ENCODE data around the gene EOLA1. TPM values are rescaled to one million over a fixed set of nuclear protein-coding genes. Genes with fewer than 3 reads are reported as not detected.
"Not testable (repeated sequence)": the region's sequence is repeated elsewhere in the genome, so short reads cannot be mapped to it uniquely, and the experiment has no call there.

EOLA1 gene
- polyA plus RNA-seq, 2 donors, result 11.1 to 13.0 TPM

- Histone ChIP-seq H3K4me3 (ENCODE audit: low read depth in 1 of 2, low read length in 2 of 2) (no peak overlapping the region), H3K27me3 (ENCODE audit: control insufficient read depth in 1 of 2, insufficient read depth in 2 of 2, low read length in 2 of 2) (no peaks in the 10 kb centered on the region), H3K9me3 (ENCODE audit: control insufficient read depth in 2 of 2, insufficient read depth in 1 of 2, low read depth in 1 of 2, low read length in 1 of 2) (no peaks in the 10 kb centered on the region), H3K27ac (ENCODE audit: low read depth in 2 of 2, low read length in 1 of 2) (no peak overlapping the region), H3K36me3 (ENCODE audit: control insufficient read depth in 2 of 2, insufficient read depth in 2 of 2, low read length in 1 of 2) (peaks cover 5 to 20% of the 10 kb centered on the region in 2 donors), H3K4me1 (ENCODE audit: control insufficient read depth in 2 of 2, insufficient read depth in 2 of 2, low read length in 1 of 2) (peaks cover 0 to 6% of the 10 kb centered on the region in 2 donors)
- WGBS, 2 donors, result 78% methylated on average over 5 of the region's 5 CpGs
Observed at GRCh38 chrX:149499766-149500165, 41.0 kb upstream of the EOLA1 start.

- H3K4me3 ChIP-seq (ENCODE audit: low read depth in 1 of 2, low read length in 2 of 2); H3K9me3 ChIP-seq (ENCODE audit: control insufficient read depth in 2 of 2, insufficient read depth in 1 of 2, low read depth in 1 of 2, low read length in 1 of 2); H3K4me1 ChIP-seq (ENCODE audit: control insufficient read depth in 2 of 2, insufficient read depth in 2 of 2, low read length in 1 of 2); H3K27ac ChIP-seq (ENCODE audit: low read depth in 2 of 2, low read length in 1 of 2); H3K27me3 ChIP-seq (ENCODE audit: control insufficient read depth in 1 of 2, insufficient read depth in 2 of 2, low read length in 2 of 2): not testable (repeated sequence)
- peaks cover 0 to 13% of the 10 kb centered on the region in 2 donors for H3K36me3 ChIP-seq (ENCODE audit: control insufficient read depth in 2 of 2, insufficient read depth in 2 of 2, low read length in 1 of 2)
- 50 to 71% methylated on average over 5 of the region's 5 CpGs for WGBS, 2 donors
Observed at GRCh38 chrX:149502923-149503322, 37.9 kb upstream of the EOLA1 start.

- H3K9me3 ChIP-seq (ENCODE audit: control insufficient read depth in 2 of 2, insufficient read depth in 1 of 2, low read depth in 1 of 2, low read length in 1 of 2); H3K27me3 ChIP-seq (ENCODE audit: control insufficient read depth in 1 of 2, insufficient read depth in 2 of 2, low read length in 2 of 2); H3K27ac ChIP-seq (ENCODE audit: low read depth in 2 of 2, low read length in 1 of 2); H3K4me1 ChIP-seq (ENCODE audit: control insufficient read depth in 2 of 2, insufficient read depth in 2 of 2, low read length in 1 of 2); H3K4me3 ChIP-seq (ENCODE audit: low read depth in 1 of 2, low read length in 2 of 2): not testable (repeated sequence)
- 19% methylated on average over 5 of the region's 10 CpGs; no CpG with 5 or more reads in 1 of the 2 donors for WGBS, 2 donors
- peaks cover 0 to 11% of the 10 kb centered on the region in 2 donors for H3K36me3 ChIP-seq (ENCODE audit: control insufficient read depth in 2 of 2, insufficient read depth in 2 of 2, low read length in 1 of 2)
Observed at GRCh38 chrX:149503446-149503845, 37.4 kb upstream of the EOLA1 start.

GRCh38 chrX:149504226-149504914 is 36.4 kb upstream of the EOLA1 start:
- H3K4me1 ChIP-seq (ENCODE audit: control insufficient read depth in 2 of 2, insufficient read depth in 2 of 2, low read length in 1 of 2), result peaks cover 0 to 3% of the 10 kb centered on the region in 2 donors
- 33 to 44% methylated on average over 10 of the region's 10 CpGs for WGBS, 2 donors
- H3K27ac ChIP-seq (ENCODE audit: low read depth in 2 of 2, low read length in 1 of 2), result peak overlapping the region; percentile 93 to 94
- no peaks in the 10 kb centered on the region for H3K27me3 ChIP-seq (ENCODE audit: control insufficient read depth in 1 of 2, insufficient read depth in 2 of 2, low read length in 2 of 2)
- peak overlapping the region; percentile 53 to 75 for H3K4me3 ChIP-seq (ENCODE audit: low read depth in 1 of 2, low read length in 2 of 2)
- no peaks in the 10 kb centered on the region for H3K9me3 ChIP-seq (ENCODE audit: control insufficient read depth in 2 of 2, insufficient read depth in 1 of 2, low read depth in 1 of 2, low read length in 1 of 2)
- peaks cover 0 to 11% of the 10 kb centered on the region in 2 donors for H3K36me3 ChIP-seq (ENCODE audit: control insufficient read depth in 2 of 2, insufficient read depth in 2 of 2, low read length in 1 of 2)

GRCh38 chrX:149504915-149505651 is 35.7 kb upstream of the EOLA1 start, which contains the start of gene IDS:
Gene IDS, minus strand, starts transcription at chrX:149505306. Its CDS starts 169 bp downstream, at chrX:149505137.
- 0 to 33% methylated on average over 44 to 54 of the region's 54 CpGs for WGBS, 2 donors
- H3K27me3 ChIP-seq (ENCODE audit: control insufficient read depth in 1 of 2, insufficient read depth in 2 of 2, low read length in 2 of 2), result no peaks in the 10 kb centered on the region
- H3K36me3 ChIP-seq (ENCODE audit: control insufficient read depth in 2 of 2, insufficient read depth in 2 of 2, low read length in 1 of 2), result peaks cover 0 to 9% of the 10 kb centered on the region in 2 donors

GRCh38 chrX:149505671-149506070 is 35.1 kb upstream of the EOLA1 start:
- Histone ChIP-seq H3K27me3 (ENCODE audit: control insufficient read depth in 1 of 2, insufficient read depth in 2 of 2, low read length in 2 of 2) (no peaks in the 10 kb centered on the region), H3K27ac (ENCODE audit: low read depth in 2 of 2, low read length in 1 of 2) (peak overlapping the region in 1 of 2 donors; percentile 94), H3K36me3 (ENCODE audit: control insufficient read depth in 2 of 2, insufficient read depth in 2 of 2, low read length in 1 of 2) (peaks cover 0 to 9% of the 10 kb centered on the region in 2 donors), H3K4me1 (ENCODE audit: control insufficient read depth in 2 of 2, insufficient read depth in 2 of 2, low read length in 1 of 2) (peaks cover 0 to 8% of the 10 kb centered on the region in 2 donors), H3K9me3 (ENCODE audit: control insufficient read depth in 2 of 2, insufficient read depth in 1 of 2, low read depth in 1 of 2, low read length in 1 of 2) (no peaks in the 10 kb centered on the region), H3K4me3 (ENCODE audit: low read depth in 1 of 2, low read length in 2 of 2) (no peak overlapping the region)
- 83 to 84% methylated on average over 9 of the region's 9 CpGs for WGBS, 2 donors

More at GRCh38 chrX:149504915-149505651, 35.7 kb upstream of the EOLA1 start, which contains the start of gene IDS:
- H3K27ac ChIP-seq (ENCODE audit: low read depth in 2 of 2, low read length in 1 of 2), result peak within 1 kb of the TSS; percentile 93 to 94
- peak within 1 kb of the TSS; percentile 53 to 75 for H3K4me3 ChIP-seq (ENCODE audit: low read depth in 1 of 2, low read length in 2 of 2)
- H3K4me1 ChIP-seq (ENCODE audit: control insufficient read depth in 2 of 2, insufficient read depth in 2 of 2, low read length in 1 of 2), result peaks cover 0 to 8% of the 10 kb centered on the region in 2 donors
- no peaks in the 10 kb centered on the region for H3K9me3 ChIP-seq (ENCODE audit: control insufficient read depth in 2 of 2, insufficient read depth in 1 of 2, low read depth in 1 of 2, low read length in 1 of 2)

GRCh38 chrX:149506349-149506748 is 34.5 kb upstream of the EOLA1 start:
- peaks cover 0 to 8% of the 10 kb centered on the region in 2 donors for H3K4me1 ChIP-seq (ENCODE audit: control insufficient read depth in 2 of 2, insufficient read depth in 2 of 2, low read length in 1 of 2)
- H3K27me3 ChIP-seq (ENCODE audit: control insufficient read depth in 1 of 2, insufficient read depth in 2 of 2, low read length in 2 of 2), result no peaks in the 10 kb centered on the region
- H3K9me3 ChIP-seq (ENCODE audit: control insufficient read depth in 2 of 2, insufficient read depth in 1 of 2, low read depth in 1 of 2, low read length in 1 of 2), result no peaks in the 10 kb centered on the region
- peaks cover 0 to 9% of the 10 kb centered on the region in 2 donors for H3K36me3 ChIP-seq (ENCODE audit: control insufficient read depth in 2 of 2, insufficient read depth in 2 of 2, low read length in 1 of 2)
- H3K27ac ChIP-seq (ENCODE audit: low read depth in 2 of 2, low read length in 1 of 2), result peak overlapping the region in 1 of 2 donors; percentile 27
- H3K4me3 ChIP-seq (ENCODE audit: low read depth in 1 of 2, low read length in 2 of 2), result no peak overlapping the region
- WGBS, 2 donors, result 92 to 93% methylated on average over 2 of the region's 2 CpGs

- WGBS, 2 donors, result 32 to 39% methylated on average over 1 of the region's 1 CpG
- Histone ChIP-seq H3K4me1 (ENCODE audit: control insufficient read depth in 2 of 2, insufficient read depth in 2 of 2, low read length in 1 of 2) (peaks cover 0 to 8% of the 10 kb centered on the region in 2 donors), H3K9me3 (ENCODE audit: control insufficient read depth in 2 of 2, insufficient read depth in 1 of 2, low read depth in 1 of 2, low read length in 1 of 2) (no peaks in the 10 kb centered on the region), H3K36me3 (ENCODE audit: control insufficient read depth in 2 of 2, insufficient read depth in 2 of 2, low read length in 1 of 2) (no peaks in the 10 kb centered on the region), H3K27ac (ENCODE audit: low read depth in 2 of 2, low read length in 1 of 2) (no peak overlapping the region), H3K4me3 (ENCODE audit: low read depth in 1 of 2, low read length in 2 of 2) (no peak overlapping the region), H3K27me3 (ENCODE audit: control insufficient read depth in 1 of 2, insufficient read depth in 2 of 2, low read length in 2 of 2) (no peaks in the 10 kb centered on the region)
Observed at GRCh38 chrX:149508467-149508866, 32.3 kb upstream of the EOLA1 start.

GRCh38 chrX:149510386-149510785 is 30.4 kb upstream of the EOLA1 start:
- H3K9me3 ChIP-seq (ENCODE audit: control insufficient read depth in 2 of 2, insufficient read depth in 1 of 2, low read depth in 1 of 2, low read length in 1 of 2), result no peaks in the 10 kb centered on the region
- 21 to 35% methylated on average over 4 of the region's 4 CpGs for WGBS, 2 donors
- H3K4me1 ChIP-seq (ENCODE audit: control insufficient read depth in 2 of 2, insufficient read depth in 2 of 2, low read length in 1 of 2), result peaks cover 0 to 4% of the 10 kb centered on the region in 2 donors
- H3K27me3 ChIP-seq (ENCODE audit: control insufficient read depth in 1 of 2, insufficient read depth in 2 of 2, low read length in 2 of 2), result no peaks in the 10 kb centered on the region
- no peak overlapping the region for H3K4me3 ChIP-seq (ENCODE audit: low read depth in 1 of 2, low read length in 2 of 2)
- H3K36me3 ChIP-seq (ENCODE audit: control insufficient read depth in 2 of 2, insufficient read depth in 2 of 2, low read length in 1 of 2), result no peaks in the 10 kb centered on the region
- peak overlapping the region; percentile 14 to 72 for H3K27ac ChIP-seq (ENCODE audit: low read depth in 2 of 2, low read length in 1 of 2)
